Suppressor macrophage treated with lipopolysaccharide for 1 hour (primary cell): ENCODE measurements around the gene MEGF6.

ENCODE experiments used
- DNase-seq, 3 donors: peaks; one replicate each; pipeline ENCODE4 v3.0.0-alpha.2; 2020 to 2022

The MEGF6 gene

GRCh38 chr1:3498986-3499385 lies 112.3 kb downstream of the MEGF6 start:
- no peak for DNase-seq

- no peak for DNase-seq
Measured at GRCh38 chr1:3498246-3498930, 112.9 kb downstream of the MEGF6 start.

- DNase-seq, result no peak
Measured at GRCh38 chr1:3497521-3497920, 113.8 kb downstream of the MEGF6 start.

- no peak for DNase-seq
Measured at GRCh38 chr1:3496916-3497315, 114.4 kb downstream of the MEGF6 start.

GRCh38 chr1:3495776-3496745 lies 115.2 kb downstream of the MEGF6 start:
- peak; percentile 52 to 68 (median 66) for DNase-seq

- DNase-seq, result no peak
Measured at GRCh38 chr1:3494321-3495308, 116.7 kb downstream of the MEGF6 start.

GRCh38 chr1:3492545-3493246 lies 118.6 kb downstream of the MEGF6 start:
- no peak for DNase-seq

- DNase-seq, result peak; percentile 73 to 90 (median 83)
Measured at GRCh38 chr1:3491291-3492246, 119.7 kb downstream of the MEGF6 start.

- no peak for DNase-seq
Measured at GRCh38 chr1:3490046-3490745, 121.1 kb downstream of the MEGF6 start.

GRCh38 chr1:3488432-3488831 lies 122.9 kb downstream of the MEGF6 start:
- no peak for DNase-seq

- no peak for DNase-seq
Measured at GRCh38 chr1:3485016-3485415, 126.3 kb downstream of the MEGF6 start.

GRCh38 chr1:3483801-3484444 lies 127.4 kb downstream of the MEGF6 start:
- DNase-seq, result peak; percentile 43 to 70 (median 55)

GRCh38 chr1:3483380-3483779 lies 127.9 kb downstream of the MEGF6 start:
- no peak for DNase-seq

- peak in 1 of 3 donors; percentile 22 for DNase-seq
Measured at GRCh38 chr1:3482378-3482849, 128.9 kb downstream of the MEGF6 start.

- no peak for DNase-seq
Measured at GRCh38 chr1:3481836-3482375, 129.4 kb downstream of the MEGF6 start.

- DNase-seq, result no peak
Measured at GRCh38 chr1:3481046-3481445, 130.3 kb downstream of the MEGF6 start.

- DNase-seq, result no peak
Measured at GRCh38 chr1:3480369-3480719, 131.0 kb downstream of the MEGF6 start.

- DNase-seq, result peak in 1 of 3 donors; percentile 13
Measured at GRCh38 chr1:3479511-3480368, 131.6 kb downstream of the MEGF6 start.
